Osteocyte (in vitro differentiated cells): ENCODE results near the gene XRCC1. TPM values are rescaled to one million over a fixed set of nuclear protein-coding genes. Genes with fewer than 3 reads are reported as not detected.

Experiments used
- DNase-seq: peaks from one replicate; pipeline ENCODE4 v3.0.0; 2021; ENCODE audit warnings: mixed read lengths; ENCODE audit not compliant: unreplicated experiment; ENCODE audit errors: extremely low spot score
- H3K27ac Mint-ChIP-seq: one replicate; pipeline ENCODE4 v1.8.0; 2021; ENCODE audit warnings: mild to moderate bottlenecking, mixed read lengths; ENCODE audit not compliant: unreplicated experiment
- H3K27me3 Mint-ChIP-seq: one replicate; pipeline ENCODE4 v1.8.0; 2021; ENCODE audit warnings: mixed read lengths; ENCODE audit not compliant: unreplicated experiment
- H3K36me3 Mint-ChIP-seq: one replicate; pipeline ENCODE4 v1.8.0; 2021; ENCODE audit warnings: mixed read lengths; ENCODE audit not compliant: unreplicated experiment
- H3K4me1 Mint-ChIP-seq: one replicate; pipeline ENCODE4 v1.8.0; 2021; ENCODE audit warnings: mixed read lengths; ENCODE audit not compliant: unreplicated experiment
- H3K4me3 Mint-ChIP-seq: one replicate; pipeline ENCODE4 v1.8.0; 2021; ENCODE audit warnings: mild to moderate bottlenecking, moderate library complexity, mixed read lengths; ENCODE audit not compliant: unreplicated experiment
- H3K9me3 Mint-ChIP-seq: one replicate; pipeline ENCODE4 v1.8.0; 2021; ENCODE audit warnings: mixed read lengths; ENCODE audit not compliant: unreplicated experiment
- total RNA-seq: library from RNA; stranded (reverse); gene quantifications from 2 replicates; pipeline ENCODE4 v1.2.1, GENCODE V29; 2021
- TF ChIP-seq, protein P1 (sequence below): fragments of 200-600 bp; sonication (generic); IDR thresholded peaks from 2 replicates; pipeline ENCODE4 v1.5.0; 2021; ENCODE audit warnings: antibody characterized with exemption, mild to moderate bottlenecking, moderate library complexity

The XRCC1 gene
- total RNA-seq, 1 donor from 2014 or later = 43.2 TPM

DNA sequence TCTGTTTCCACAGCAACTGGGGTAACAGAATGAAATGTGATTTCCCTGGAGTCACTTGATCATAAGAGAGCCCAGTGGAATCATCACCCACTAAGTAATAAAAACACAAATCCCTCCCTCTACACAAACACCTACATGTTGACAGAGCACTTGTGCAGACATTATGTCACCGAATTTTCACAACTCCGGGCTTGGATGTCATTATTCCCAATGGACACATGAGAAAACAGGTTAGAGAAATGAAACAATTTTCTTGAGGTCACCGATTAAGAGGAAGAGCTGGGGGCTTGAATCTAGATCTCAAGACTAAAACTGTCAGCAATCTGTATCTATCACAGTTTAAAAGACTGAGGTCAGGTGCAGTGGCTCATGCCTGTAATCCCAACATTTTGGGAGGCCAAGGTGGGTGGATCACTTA lies 3.1 kb downstream of the XRCC1 start:
- Mint-ChIP-seq H3K27me3 (no peaks in the 10 kb centered on the region), H3K9me3 (no peaks in the 10 kb centered on the region), H3K27ac (no peak overlapping the region), H3K36me3 (peaks cover 5% of the 10 kb centered on the region), H3K4me1 (peaks cover 18% of the 10 kb centered on the region), H3K4me3 (no peak overlapping the region)
- TF ChIP-seq, protein P1, sequence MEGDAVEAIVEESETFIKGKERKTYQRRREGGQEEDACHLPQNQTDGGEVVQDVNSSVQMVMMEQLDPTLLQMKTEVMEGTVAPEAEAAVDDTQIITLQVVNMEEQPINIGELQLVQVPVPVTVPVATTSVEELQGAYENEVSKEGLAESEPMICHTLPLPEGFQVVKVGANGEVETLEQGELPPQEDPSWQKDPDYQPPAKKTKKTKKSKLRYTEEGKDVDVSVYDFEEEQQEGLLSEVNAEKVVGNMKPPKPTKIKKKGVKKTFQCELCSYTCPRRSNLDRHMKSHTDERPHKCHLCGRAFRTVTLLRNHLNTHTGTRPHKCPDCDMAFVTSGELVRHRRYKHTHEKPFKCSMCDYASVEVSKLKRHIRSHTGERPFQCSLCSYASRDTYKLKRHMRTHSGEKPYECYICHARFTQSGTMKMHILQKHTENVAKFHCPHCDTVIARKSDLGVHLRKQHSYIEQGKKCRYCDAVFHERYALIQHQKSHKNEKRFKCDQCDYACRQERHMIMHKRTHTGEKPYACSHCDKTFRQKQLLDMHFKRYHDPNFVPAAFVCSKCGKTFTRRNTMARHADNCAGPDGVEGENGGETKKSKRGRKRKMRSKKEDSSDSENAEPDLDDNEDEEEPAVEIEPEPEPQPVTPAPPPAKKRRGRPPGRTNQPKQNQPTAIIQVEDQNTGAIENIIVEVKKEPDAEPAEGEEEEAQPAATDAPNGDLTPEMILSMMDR = no peak
- no peak for DNase-seq

DNA sequence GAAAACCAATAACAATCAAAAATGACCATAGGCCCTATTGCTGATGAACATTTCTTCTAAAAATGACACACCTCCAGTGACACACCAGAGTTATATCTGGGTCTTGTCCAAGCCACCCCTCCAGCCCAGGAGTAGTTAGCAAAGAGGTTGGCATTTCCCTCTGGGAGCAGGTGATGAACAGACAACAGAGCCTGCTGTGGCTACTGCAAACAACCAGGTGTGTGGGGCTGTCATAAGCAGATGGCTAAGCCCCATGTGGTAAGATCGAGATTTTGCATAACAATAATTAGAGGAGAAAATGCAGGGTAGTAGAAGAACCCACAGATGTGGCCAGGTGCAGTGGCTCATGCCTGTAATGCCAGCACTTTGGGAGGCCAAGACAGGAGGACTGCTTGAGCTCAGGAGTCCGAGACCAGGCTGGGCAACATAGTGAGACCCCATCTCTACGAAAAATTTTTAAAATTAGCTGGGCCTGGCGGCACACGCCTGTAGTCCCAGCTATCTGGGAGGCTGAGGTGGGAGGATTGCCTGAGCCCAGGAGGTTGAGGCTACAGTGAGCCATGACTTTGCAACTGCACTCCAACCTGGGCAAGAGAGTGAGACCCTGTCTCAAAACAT lies 5.0 kb downstream of the XRCC1 start:
- H3K36me3 Mint-ChIP-seq = peaks cover 6% of the 10 kb centered on the region
- H3K9me3 Mint-ChIP-seq = no peaks in the 10 kb centered on the region
- no peaks in the 10 kb centered on the region for H3K27me3 Mint-ChIP-seq
- no peak for DNase-seq
- no peak overlapping the region for H3K27ac Mint-ChIP-seq
- TF ChIP-seq, protein P1 = no peak
- no peak overlapping the region for H3K4me3 Mint-ChIP-seq
- peaks cover 14% of the 10 kb centered on the region for H3K4me1 Mint-ChIP-seq

DNA sequence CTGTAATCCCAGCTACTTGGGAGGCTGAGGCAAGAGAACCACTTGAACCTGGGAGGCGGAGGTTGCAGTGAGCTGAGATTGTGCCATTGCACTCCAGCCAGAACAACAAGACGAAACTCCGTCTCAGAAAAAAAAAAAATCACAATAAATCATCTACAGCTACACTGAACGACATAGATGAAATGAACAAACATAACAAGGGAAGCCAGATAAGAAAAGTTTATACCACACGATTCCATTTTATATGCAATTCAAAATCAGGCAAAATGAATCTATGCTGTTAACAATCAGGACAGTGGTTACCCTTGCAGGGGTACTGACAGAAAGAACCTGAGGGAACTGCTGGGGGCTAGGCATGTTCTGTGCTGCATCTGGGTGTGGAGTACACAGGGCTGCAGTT lies 5.7 kb downstream of the XRCC1 start:
- H3K4me1 Mint-ChIP-seq = peaks cover 7% of the 10 kb centered on the region
- no peaks in the 10 kb centered on the region for H3K9me3 Mint-ChIP-seq
- no peak overlapping the region for H3K4me3 Mint-ChIP-seq
- TF ChIP-seq, protein P1 = no peak
- peaks cover 6% of the 10 kb centered on the region for H3K36me3 Mint-ChIP-seq
- H3K27me3 Mint-ChIP-seq = no peaks in the 10 kb centered on the region
- no peak for DNase-seq
- no peak overlapping the region for H3K27ac Mint-ChIP-seq

- H3K27ac Mint-ChIP-seq = no peak overlapping the region
- TF ChIP-seq, protein P1 = no peak
- no peaks in the 10 kb centered on the region for H3K9me3 Mint-ChIP-seq
- peaks cover 16% of the 10 kb centered on the region for H3K4me1 Mint-ChIP-seq
- DNase-seq = no peak
- H3K4me3 Mint-ChIP-seq = no peak overlapping the region
- H3K36me3 Mint-ChIP-seq = peaks cover 9% of the 10 kb centered on the region
- H3K27me3 Mint-ChIP-seq = no peaks in the 10 kb centered on the region
Measured at GRCh38 chr19:43564800-43565199, 10.5 kb downstream of the XRCC1 start.

GRCh38 chr19:43563816-43564457 lies 11.4 kb downstream of the XRCC1 start:
- Mint-ChIP-seq H3K27ac (peak overlapping the region; percentile 79), H3K4me1 (peaks cover 16% of the 10 kb centered on the region), H3K27me3 (no peaks in the 10 kb centered on the region), H3K9me3 (no peaks in the 10 kb centered on the region), H3K4me3 (no peak overlapping the region), H3K36me3 (peaks cover 11% of the 10 kb centered on the region)
- no peak for DNase-seq
- TF ChIP-seq, protein P1 = no peak
